GM21528 (cell line): ENCODE data around the gene RELL1.
A peak's percentile ranks its signal among the peaks of the same experiment; 100 is the strongest.
"Not testable (repeated sequence)": the region's sequence is repeated elsewhere in the genome, so short reads cannot be mapped to it uniquely, and the experiment has no call there.

ENCODE experiments used
- ATAC-seq: cut with Tn5 transposase; IDR thresholded peaks from one replicate; pipeline ENCODE4 v1.9.1; 2021; ENCODE audit warnings: mild to moderate bottlenecking, moderate library complexity; ENCODE audit not compliant: unreplicated experiment, low FRiP score

The RELL1 gene

DNA sequence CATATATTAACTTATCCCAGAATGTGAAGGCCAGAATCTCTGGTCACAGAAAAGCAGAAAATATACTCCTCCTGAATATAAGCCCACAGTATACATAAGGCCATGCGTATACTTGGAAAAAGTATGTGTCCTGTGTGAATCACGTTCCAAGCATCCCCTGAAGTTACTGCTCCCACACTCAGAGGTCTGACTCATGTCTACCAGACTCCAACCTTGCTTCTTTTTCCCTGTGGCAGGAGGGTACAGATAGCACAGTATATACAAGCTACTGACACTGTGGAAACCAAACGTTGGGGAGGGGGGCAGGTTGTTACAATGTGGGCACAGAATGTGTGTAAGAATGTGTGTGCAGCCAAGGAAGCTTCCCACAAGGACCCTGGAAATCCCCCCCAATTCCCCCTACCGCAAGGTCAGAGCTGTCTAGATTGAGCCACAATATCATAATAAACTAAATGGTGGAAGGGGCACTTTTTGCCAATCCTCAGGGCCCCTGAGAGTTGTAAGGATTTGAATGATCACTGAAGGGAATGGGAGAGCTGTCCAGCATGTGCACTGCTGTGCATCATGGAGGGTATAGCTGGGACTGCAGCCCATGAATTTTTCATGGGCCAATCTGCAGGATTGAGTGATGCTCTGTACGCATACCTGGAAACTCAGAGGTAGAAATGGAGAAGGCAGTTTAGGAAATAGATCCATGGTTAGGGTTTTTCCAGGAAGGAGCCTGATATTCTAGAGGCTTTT, 7.4 kb upstream of the RELL1 start:
- ATAC-seq, result no peak

GRCh38 chr4:37693030-37693429, 6.9 kb upstream of the RELL1 start:
- ATAC-seq, result no peak

GRCh38 chr4:37690976-37691375, 4.8 kb upstream of the RELL1 start:
- ATAC-seq, result no peak

DNA sequence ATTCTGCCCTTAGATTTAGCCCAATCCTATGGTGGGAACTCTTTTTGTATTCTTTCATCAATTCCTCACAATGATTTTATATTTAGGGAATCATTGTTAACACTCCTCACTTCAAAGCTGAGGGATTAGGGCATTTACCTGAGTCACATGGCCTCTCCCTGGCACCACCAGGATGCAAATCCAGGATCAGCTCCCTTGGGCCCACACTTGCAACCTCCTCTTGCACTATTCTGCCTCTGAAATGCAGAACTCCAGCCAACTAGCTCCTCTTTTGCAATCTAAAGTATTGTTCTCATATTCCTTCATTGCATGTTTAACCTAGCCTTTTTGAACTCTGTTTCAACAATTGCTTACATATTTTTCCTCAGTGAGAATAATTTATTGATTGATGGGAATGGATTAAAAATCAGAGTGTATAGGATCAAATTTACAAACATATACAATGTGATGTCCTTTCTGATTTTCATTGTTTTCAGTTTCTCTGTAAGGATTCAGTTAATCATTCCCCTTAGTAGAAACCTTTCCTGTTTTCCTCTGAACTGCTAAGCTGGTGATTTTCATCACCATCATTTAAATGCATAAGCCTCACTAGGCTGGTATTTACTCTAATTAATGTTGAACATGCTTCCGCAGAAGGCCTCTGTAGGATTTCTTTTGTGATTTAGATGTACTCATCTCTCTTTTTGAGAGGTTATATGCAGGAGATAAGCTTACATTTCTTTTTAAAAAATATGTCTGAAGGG, 3.3 kb upstream of the RELL1 start:
- ATAC-seq, result no peak

DNA sequence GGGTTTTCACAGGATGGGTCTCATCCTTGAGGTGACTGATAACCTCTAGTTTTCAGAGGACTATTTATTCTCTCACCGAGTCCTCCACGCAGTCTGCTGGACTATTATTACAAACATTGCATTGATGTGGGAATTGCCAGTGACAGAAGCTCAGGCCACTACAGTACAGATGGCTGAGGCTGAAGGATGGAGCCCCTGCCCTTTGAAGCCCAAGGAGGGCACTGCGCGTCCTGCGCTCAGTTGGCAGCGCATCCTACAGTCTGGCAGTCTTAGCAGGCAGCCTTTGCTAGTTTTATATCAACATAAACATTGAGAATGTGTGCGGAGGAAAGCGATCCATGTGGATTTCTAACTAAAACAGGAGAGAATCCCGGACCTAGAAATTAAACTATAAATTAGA, 1.5 kb upstream of the RELL1 start:
- no peak for ATAC-seq

- no peak for ATAC-seq
Observed at GRCh38 chr4:37687194-37687562, 1.0 kb upstream of the RELL1 start.

DNA sequence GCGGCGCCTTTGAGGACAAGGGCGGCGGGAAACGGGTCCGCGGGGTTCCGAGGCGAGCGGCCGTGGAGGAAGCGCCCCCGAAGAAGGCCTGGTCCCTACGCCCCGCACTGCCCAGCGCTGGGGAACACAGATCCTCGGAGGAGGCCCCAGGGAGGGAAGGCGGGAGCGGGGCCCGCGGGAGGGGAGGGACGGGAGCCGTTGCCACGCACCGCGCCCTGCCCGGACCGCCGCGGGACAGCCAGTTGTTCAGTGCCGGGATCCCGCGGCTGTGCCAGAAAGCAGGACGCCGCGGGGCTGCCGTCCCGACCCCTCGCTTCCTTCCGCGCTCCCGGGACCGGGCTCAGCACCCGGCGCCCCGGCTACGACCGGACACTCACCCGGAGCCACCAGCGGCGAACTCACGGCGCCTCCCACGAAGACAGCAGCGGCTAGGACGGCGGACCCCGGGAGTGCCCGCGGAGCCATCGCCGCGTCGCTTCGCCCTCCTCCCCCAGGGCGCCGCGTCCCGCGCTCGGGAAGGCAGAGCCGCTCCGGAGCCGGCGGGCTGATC, 278 bp downstream of the RELL1 start:
- ATAC-seq, result peak; percentile 25

GRCh38 chr4:37685161-37685822, 884 bp downstream of the RELL1 start:
- no peak for ATAC-seq

DNA sequence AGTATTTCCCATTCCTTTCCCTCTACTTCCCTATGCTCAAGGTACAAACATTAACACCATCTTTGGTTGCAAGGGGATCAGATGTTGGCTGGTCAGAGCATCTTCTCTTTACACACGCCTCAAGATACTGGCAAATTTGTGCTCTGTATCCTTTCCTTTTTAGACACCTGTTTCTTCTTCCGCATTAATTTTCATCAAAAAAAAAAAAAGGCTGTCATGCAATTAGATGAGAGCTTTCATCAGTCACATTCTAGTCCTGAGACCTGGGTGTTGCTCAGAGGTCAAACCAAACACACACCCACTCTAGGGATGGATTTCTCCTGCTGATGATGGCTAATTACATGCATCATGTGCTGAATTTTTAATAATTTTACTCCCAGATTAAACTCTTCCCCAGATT, 2.0 kb downstream of the RELL1 start:
- ATAC-seq, result no peak

DNA sequence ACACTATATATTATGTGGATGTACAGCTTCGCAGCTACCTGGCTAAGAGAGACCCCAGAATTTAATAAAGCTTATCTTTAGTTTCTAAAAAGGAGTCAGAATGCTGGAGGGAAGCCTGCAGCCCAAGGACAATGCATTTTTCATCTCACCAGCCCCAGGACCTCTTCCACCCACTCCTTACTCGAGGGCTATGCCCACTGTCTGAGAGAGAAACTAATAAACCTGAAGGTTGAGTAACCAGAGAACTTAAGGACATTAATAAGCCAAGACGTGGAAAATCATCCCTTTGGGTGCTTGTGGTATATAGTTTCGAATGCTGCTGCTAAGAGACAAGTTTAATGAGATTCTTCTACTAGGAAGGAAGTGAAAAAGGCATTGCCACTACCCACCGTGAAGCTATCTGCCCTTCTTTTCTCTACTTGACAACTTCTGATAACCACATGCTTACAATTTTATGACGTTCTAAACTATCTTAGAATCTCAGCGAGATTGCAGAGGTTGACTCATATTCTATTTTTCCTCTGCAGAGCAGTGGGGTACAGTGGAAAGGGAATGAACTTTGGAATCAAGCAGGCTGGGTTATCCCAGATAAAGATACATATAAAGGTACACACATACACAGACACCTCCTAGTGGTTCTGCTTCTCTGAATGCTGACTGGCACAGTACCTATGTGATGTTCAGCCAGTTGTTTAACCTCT, 3.3 kb downstream of the RELL1 start:
- peak; percentile 27 for ATAC-seq

- no peak for ATAC-seq
Observed at GRCh38 chr4:37680089-37680488, 6.1 kb downstream of the RELL1 start.

DNA sequence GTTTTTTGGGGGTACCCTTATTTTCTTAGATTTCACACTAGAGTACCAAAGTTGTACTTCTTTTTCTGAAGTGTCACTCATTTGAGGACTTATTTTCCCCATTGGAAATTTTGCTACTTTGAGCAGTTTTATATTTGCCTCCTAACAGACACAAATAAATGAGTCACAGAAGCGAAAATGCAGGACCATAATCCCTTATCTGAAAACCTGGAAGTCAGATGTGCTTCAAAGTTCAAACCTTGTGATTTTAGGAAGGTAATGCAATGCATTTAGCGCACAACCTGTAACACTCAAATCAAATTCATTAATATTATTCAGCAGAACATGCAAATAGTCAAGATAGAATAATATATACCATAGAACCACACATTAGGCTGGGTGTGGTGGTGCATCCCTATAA, 6.9 kb downstream of the RELL1 start:
- no peak for ATAC-seq

DNA sequence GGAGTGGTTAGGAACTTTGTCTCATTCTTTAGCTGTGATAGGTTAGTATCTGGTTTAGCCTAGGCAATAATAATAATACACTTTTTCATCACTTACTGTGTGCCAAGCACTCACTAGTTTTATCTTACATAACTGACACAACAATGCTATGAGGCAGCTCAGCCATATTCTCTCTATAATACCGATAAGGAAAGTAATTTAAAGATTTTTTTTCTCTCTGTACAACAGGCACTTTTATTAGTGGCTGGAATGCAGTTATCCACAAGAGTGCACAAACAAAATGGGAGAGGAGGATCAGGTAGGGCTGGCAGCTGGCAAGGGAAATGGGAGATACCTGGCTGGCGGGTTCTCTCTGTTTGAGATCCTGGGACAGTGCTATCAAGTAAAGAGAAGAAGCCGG, 7.6 kb downstream of the RELL1 start:
- ATAC-seq, result no peak

- ATAC-seq, result peak; percentile 92
Observed at GRCh38 chr4:37675587-37676290, 10.4 kb downstream of the RELL1 start.

- no peak for ATAC-seq
Observed at GRCh38 chr4:37674439-37674838, 11.7 kb downstream of the RELL1 start.

GRCh38 chr4:37673538-37674192, 12.5 kb downstream of the RELL1 start:
- ATAC-seq, result no peak

- ATAC-seq, result no peak
Observed at GRCh38 chr4:37671072-37671471, 15.1 kb downstream of the RELL1 start.

- no peak for ATAC-seq
Observed at GRCh38 chr4:37670249-37670648, 15.9 kb downstream of the RELL1 start.

GRCh38 chr4:37669124-37669523, 17.1 kb downstream of the RELL1 start:
- not testable (repeated sequence) for ATAC-seq
